GM10847 (cell line): ENCODE measurements around the gene CELF2.

Experiments
- POLR2A ChIP-seq: IDR thresholded peaks from 2 replicates; pipeline ENCODE4 v1.6.1; 2011; ENCODE audit not compliant: insufficient read length; ENCODE audit errors: extremely low read depth

Gene CELF2

GRCh38 chr10:11223507-11224140 is 206.0 kb downstream of the CELF2 start:
- no peak for TF ChIP-seq POLR2A

- TF ChIP-seq POLR2A = no peak
Measured at GRCh38 chr10:11224321-11224720, 206.6 kb downstream of the CELF2 start.

GRCh38 chr10:11224792-11225416 is 207.2 kb downstream of the CELF2 start:
- no peak for TF ChIP-seq POLR2A

- no peak for TF ChIP-seq POLR2A
Measured at GRCh38 chr10:11225935-11226334, 208.3 kb downstream of the CELF2 start.

- TF ChIP-seq POLR2A = no peak
Measured at GRCh38 chr10:11227103-11227502, 209.4 kb downstream of the CELF2 start.

- no peak for TF ChIP-seq POLR2A
Measured at GRCh38 chr10:11229893-11230292, 212.2 kb downstream of the CELF2 start.

- TF ChIP-seq POLR2A = no peak
Measured at GRCh38 chr10:11230498-11231167, 213.0 kb downstream of the CELF2 start.

GRCh38 chr10:11231285-11231684 is 213.6 kb downstream of the CELF2 start:
- TF ChIP-seq POLR2A = no peak

- no peak for TF ChIP-seq POLR2A
Measured at GRCh38 chr10:11232222-11232961, 214.7 kb downstream of the CELF2 start.

- TF ChIP-seq POLR2A = no peak
Measured at GRCh38 chr10:11234857-11235531, 217.3 kb downstream of the CELF2 start.

- no peak for TF ChIP-seq POLR2A
Measured at GRCh38 chr10:11235771-11236170, 218.1 kb downstream of the CELF2 start.

- TF ChIP-seq POLR2A = no peak
Measured at GRCh38 chr10:11236234-11236633, 218.6 kb downstream of the CELF2 start.

- no peak for TF ChIP-seq POLR2A
Measured at GRCh38 chr10:11237571-11237970, 219.9 kb downstream of the CELF2 start.

- TF ChIP-seq POLR2A = no peak
Measured at GRCh38 chr10:11238893-11239292, 221.2 kb downstream of the CELF2 start.

GRCh38 chr10:11240641-11241040 is 223.0 kb downstream of the CELF2 start:
- TF ChIP-seq POLR2A = no peak
